ENCODE data around the gene PAM.

The PAM gene

DNA sequence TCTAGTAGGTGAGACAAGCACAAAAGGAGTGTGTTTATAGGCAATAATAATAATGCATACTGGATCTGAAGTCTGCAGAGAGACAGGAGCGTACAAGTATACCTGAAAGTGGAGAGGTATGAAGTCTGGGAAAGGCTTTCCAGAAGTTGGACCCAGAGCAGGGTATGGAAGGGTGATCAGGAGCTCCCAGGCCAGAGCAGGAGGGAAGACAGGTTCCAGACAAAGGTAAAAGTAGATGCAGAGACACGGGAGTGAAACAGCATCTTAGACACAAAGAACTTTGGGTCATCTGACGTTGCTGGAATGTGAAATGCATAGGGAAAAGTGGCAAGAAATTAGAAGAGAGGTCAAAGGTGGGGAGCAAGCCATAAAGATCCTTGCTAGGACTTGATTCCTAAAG lies 175.1 kb downstream of the PAM start:
- no peak for DNase-seq (ENCODE audit: low read depth in 1 of 2, low spot score in 1 of 2)

DNA sequence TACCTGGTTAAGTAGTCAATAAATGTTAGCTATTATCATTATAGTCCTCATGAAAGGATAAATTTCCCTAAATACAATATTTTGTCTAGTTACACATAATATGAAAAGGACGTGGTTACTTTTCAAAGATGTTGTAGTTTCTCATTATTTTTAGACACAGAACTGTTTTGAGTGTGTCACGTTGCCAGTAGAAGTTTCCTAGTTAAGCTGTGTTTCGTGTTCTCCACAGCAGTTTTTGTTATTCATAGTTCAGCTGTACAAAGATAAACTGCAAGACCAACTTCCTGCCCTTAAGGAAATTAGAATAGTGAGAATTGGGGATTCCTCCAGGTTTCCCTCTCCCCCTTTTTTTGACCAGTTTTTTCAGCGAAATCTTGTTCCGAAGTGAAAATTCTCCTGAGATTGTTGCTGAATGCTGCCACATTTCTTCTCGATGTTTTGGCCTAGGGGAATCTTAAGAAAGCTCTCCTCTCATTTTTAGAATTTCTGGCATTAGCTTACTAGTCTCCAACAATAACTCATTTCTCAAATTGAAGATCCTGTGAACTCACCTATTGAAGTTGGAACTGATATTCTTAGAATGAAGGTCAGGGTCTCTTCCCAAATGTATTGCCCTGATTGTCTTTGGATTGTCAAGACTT lies 176.1 kb downstream of the PAM start:
- DNase-seq (ENCODE audit: low read depth in 1 of 2, low spot score in 1 of 2), result no peak

DNA sequence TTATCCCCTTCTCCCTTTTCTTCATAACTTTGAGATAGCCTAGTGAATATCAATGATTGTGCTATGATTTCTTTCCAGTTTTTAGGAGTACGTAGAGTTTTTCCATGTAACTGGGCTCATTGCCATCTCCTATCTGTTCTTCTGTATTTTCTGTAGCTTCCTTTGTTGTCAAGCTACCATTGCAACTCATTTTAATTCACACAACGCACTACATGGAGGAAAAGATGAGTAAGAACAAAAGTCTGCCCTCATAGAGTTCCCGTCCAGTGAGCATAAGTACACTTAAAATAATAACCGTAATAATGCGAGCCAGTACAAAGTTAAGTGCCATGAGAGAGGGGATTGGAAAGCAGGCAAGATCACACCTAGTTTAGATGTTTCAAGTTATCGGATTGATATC lies 177.7 kb downstream of the PAM start:
- no peak for DNase-seq (ENCODE audit: low read depth in 1 of 2, low spot score in 1 of 2)

DNA sequence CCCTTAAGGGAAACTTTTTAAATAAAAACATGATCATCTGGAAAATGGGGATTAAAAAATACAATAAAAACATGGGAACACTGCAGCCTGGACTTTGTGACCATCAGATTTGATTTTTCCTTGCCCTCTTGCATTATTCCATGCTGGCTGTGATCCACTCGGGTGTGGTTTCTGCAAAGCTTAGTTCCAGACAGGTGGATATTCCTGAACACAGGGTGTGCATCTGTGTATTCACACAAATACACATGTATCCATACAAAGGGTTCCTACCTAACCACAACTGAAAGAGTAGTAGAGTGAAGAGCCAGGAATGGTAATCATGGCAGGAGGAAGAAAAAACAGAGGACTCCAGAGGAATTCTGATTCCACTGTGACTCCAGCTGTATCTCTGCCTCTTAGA lies 178.2 kb downstream of the PAM start:
- no peak for DNase-seq (ENCODE audit: low read depth in 1 of 2, low spot score in 1 of 2)

DNA sequence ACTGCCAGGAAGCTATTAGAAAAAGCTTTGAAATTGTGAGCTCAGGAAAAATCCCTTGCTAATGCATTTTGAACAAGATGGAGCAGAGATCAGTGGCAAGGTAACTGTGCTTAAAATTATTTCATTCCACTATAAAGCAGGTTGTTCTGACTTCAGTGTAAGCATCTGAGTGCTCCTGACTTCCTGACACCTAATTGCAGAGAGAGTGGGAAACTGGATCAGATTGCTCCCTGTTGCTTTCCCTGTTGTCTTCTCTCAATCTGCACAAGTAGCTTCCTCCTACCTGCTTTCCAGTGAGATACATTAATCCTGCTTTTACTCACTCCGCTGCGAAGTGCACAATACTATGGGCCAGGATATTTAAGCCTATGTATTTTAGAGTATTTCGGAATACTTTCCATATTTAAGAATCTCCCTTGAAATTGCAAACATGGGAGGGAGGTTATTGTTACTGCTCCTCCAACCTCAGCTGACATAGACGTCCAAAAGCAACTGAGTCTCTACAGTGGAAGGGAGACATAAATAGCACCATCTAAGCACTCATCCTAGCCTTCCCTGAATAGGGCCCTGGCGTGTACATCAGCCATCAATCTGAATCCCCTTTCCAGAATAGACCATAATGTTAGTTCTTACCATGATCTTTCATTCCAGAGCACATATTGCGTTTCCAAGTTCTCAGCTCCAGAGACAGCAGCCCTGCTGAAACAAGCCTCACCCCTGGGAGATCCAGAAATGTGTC lies 178.8 kb downstream of the PAM start:
- no peak for DNase-seq (ENCODE audit: low read depth in 1 of 2, low spot score in 1 of 2)

DNA sequence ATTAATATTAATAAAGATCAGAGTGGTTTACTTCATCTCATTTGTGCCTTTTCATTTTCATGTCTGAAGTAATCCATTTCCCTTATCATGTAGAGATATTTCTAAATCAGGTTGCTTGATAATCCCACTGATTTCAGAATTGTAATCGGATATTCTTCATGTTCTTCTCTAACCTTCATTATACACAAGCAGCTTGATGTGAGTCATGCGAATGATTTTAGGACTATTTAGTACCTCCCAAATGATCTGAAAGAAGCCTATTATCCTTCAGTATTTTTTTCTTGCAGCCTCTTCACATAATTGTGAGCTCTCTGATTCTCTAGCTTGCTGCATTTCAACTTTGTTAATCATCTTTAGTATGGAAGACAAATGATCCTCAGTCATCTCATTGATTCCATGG lies 182.8 kb downstream of the PAM start:
- no peak for DNase-seq (ENCODE audit: low read depth in 1 of 2, low spot score in 1 of 2)

DNA sequence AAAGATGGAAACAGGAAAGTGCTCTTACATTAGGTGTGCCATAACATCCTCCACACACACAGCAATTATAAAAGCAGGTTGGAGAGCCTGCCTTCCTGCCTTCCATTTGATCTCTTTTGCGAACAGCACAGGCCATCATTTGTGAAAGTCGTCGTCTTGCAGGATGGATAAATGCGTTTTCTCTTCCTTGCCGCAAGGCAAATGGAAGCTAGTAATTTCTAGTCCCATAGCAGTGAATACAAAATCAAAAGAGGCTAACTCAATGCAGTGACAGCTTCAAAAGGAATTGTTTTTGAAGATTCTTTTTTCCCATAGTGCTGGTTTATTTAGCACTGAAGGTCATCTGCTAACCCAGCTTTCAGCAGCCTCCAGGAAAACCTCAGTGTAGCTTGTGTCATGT lies 186.0 kb downstream of the PAM start:
- DNase-seq (ENCODE audit: low read depth in 1 of 2, low spot score in 1 of 2), result no peak

DNA sequence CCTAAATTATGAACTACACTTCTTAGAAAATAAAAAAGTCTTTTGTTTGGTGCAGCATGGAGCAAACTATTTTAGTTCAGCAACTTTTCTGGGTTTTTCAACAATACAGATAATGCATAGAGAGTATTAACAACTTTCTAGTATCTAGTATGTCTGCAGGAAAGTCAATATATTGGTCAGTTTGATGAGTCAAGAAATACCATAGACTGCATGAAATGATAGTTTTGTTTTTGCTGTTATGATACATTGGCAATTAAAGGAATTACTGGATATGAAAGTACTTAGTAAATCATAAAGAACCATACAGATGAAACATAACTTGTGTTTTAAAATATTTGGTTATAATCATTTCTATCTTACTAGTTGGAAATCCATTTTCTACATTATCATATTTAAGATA lies 191.3 kb downstream of the PAM start:
- no peak for DNase-seq (ENCODE audit: low read depth in 1 of 2, low spot score in 1 of 2)

DNA sequence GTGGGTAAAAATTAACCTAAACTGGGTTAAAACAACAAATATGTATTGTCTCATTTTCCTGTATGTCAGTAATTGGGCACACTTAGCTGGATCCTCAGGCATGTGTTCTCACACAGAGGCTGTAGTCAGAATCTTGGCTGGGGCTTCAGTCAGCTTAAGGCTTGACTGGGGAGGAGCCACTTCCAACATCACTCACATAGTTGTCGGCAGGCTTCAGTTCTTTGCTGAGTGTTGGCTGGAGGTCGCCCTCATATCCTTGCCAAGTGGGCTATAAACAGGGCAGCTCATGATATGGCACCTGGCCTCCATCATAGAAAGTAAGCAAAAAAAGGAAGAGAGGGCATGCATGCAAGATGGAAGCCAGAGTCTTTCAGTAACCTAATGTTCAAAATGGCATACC lies 191.9 kb downstream of the PAM start:
- no peak for DNase-seq (ENCODE audit: low read depth in 1 of 2, low spot score in 1 of 2)

DNA sequence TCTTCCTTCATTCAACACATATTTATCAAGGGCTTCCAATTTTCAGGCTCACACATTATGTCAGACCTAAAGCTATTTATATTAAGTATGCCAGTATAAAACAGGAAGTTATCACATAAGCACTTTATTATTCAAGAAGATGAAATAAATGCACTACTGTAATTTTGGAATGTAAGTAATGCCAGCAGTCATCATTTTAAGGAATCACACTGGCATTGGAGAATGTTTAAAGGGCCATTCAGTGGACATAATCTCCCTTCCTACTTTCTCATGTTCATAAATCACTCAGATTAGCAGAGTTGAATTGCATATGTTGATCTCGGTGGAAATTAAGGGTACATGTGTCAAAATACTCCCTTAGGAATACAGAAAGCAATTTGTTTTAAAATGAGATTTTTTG lies 200.4 kb downstream of the PAM start:
- no peak for DNase-seq (ENCODE audit: low read depth in 1 of 2, low spot score in 1 of 2)

DNA sequence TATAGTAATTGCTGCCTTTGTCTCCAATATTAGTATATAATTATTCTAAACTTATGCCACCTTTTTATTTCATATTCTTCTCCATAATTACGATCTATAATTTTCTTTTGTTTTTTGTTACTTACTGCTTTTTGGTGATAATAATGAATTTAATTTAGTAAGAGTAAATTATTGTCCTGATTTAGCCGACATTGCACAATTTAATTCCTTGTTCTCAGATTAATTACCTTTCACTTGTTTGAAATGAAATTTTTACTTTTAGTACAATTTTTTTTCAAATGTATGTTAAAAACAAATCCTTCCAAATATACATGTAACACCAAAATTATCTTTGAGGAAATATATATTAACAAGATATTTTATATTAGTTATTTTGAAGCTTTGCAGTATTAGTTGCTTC lies 201.5 kb downstream of the PAM start:
- DNase-seq (ENCODE audit: low read depth in 1 of 2, low spot score in 1 of 2), result no peak

DNA sequence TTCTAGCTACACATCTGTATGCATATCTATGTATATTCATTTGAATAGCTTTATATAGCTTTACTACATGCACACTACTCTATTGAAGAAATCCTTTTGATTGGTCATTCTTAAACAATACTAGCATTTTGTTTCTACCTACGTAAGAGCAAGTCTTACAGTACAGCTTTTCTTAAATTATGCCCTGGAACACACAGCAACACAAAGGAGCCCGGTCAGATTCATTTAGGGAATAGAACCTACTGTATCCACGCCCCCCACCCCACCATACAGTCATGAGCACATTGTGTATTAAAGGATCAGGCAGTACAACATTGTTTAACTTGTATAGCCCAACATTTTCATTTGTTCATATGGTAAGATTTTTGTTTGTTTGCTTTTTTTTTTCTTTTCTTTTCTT lies 202.0 kb downstream of the PAM start:
- DNase-seq (ENCODE audit: low read depth in 1 of 2, low spot score in 1 of 2), result no peak

DNA sequence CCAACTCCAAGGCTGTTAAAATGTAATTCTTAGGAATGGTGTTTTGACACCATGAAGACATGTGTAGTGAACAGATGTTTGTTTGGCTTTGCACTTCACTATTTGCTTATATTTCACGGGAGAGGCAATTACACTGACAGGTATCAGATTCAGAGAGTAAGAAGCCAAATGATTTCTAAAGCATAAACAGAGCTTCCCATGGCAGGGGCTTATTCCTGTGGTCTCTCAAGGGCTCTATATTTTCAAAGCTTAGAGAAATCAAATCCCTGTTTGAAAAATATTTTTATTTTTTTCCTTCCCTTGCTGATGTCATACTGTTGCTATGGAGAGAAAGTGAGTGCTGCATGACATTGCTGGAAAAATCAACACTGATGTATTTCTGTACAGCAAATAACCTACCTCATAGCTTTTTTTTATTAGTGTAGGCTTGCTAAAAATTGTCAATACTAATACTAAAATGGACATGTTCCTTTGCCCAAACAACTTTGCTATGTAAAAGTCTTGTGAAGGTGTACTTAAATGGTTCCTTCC lies 203.4 kb downstream of the PAM start:
- no peak for DNase-seq (ENCODE audit: low read depth in 1 of 2, low spot score in 1 of 2)

DNA sequence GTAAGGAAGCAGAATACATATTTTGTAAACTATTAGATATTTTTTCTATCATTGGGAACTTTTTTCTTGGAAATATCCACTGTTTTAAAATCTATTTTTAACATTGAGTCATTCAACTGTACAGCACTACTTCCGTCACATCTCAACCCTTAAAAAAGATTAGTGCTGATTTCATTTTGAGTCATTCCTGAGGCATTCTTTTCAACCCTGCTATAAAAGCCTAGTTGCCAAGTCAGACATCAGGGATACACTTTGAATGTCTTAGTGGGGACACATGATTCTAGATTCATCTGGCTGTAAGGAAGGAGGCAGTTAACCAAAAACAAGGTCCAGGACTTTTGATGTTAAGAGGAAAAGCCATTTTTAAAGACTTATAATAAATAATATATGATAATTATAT lies 203.9 kb downstream of the PAM start:
- no peak for DNase-seq (ENCODE audit: low read depth in 1 of 2, low spot score in 1 of 2)

DNA sequence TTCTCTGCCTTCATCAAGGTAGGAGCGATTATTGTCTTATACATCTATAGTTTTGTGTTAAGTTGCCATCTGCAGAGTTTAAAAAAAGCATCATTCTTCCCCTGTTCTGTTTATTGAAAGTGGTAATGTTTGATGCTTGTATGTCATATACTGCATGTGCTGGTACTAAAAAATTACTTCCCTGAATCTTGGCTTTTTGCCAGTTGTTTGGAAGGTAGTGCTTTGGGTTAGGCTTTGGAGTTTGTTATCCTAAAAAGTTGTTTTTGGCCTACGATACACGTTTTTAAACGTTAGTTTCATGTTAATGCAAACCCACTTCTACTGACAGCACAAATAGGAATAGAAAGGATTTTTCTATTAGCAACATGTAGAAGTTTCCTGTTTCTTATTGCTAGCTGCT lies 206.6 kb downstream of the PAM start:
- DNase-seq (ENCODE audit: low read depth in 1 of 2, low spot score in 1 of 2), result no peak

DNA sequence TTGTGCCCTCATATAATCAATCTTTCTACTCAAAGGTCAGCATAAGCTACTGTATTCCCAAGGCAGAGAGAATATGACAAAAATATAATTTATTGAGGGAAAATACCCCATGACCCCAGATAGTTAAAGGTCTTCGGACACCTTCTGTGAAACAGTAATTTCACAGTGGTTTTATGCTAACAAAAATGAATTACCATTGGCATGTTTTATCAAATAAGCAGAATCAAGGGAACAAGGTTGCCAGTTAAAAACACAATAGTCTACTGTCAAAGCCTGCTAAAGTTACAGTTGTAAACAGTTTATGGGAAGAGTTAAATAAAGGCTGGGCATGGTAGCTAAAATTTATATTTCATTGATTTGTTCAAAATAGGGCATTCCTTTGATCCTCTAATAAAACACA lies 210.5 kb downstream of the PAM start:
- DNase-seq (ENCODE audit: low read depth in 1 of 2, low spot score in 1 of 2), result no peak

DNA sequence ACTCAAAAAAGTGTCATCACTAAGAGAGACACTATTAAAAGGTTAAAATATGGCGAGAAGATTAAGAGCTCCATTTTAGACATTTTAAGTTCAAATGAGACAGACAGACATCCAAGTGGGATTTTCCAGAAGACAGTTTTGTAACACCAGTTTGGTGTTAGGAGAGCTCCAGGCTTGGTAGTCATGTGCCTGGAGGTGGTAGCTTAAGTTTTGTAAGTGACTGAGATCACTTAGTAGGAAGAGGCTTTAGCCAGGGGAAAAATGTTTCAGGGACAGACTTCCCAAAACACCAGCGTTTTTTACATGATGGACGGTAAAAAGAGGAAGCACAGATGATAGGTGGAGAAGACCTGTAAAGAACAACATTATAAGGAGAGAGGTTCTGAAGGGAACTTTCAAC lies 214.5 kb downstream of the PAM start:
- DNase-seq (ENCODE audit: low read depth in 1 of 2, low spot score in 1 of 2), result no peak

DNA sequence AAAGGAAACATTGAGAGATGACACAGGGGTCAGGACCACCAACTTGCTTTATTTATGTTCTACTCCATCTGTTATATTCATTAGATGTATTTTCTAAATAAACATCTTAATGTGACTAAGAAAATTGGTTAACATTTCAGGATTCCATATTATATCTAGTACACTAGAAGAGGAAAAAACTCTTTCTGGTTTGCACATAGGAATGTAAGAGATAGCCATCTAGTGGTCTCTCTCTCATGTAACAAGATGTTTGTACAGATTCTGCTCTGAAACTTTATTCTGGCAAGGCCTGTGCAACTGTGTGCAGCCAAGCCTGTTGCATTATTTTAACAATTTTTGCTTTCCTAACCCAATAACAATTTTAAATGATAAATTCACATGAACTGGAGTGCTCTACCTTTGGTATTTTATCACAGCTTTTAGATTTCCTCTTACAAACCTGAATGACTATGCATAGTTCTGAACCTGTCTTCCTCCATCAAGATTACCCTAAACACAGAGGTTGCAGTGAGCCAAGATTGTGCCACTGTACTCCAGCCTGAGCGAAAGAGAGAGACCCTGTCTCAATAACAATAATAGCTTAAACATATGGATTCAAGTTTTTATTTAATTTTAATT lies 216.7 kb downstream of the PAM start:
- DNase-seq (ENCODE audit: low read depth in 1 of 2, low spot score in 1 of 2), result no peak

DNA sequence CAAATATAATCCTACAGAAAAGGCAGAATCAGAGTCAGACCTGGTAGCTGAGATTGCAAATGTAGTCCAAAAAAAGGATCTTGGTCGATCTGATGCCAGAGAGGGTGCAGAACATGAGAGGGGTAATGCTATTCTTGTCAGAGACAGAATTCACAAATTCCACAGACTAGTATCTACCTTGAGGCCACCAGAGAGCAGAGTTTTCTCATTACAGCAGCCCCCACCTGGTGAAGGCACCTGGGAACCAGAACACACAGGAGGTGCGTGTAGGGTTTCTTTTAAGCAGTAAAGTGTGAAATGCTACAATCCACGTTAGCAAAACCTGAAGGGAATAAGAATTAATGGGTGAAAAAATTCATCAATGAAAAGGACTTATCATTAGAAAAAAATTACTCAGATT lies 219.1 kb downstream of the PAM start:
- no peak for DNase-seq (ENCODE audit: low read depth in 1 of 2, low spot score in 1 of 2)

DNA sequence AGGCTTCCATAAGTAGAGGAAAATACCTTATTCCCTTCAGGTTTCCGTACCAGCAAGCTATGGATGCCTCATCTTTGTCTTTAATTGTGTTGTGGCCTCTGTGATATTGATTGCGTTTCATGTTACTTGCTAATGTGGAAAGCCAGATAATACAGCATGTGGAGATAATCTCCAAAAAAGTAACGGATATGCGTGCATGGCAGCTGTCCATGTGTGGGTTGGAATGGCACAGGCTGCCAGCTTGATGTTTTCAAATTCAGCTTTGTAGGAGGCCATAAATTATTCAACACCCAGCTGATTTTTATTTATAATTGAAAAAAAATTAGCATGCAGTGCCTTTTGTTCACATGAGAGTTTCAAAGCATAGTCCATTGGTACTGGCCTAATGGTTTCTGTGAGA lies 219.9 kb downstream of the PAM start:
- DNase-seq (ENCODE audit: low read depth in 1 of 2, low spot score in 1 of 2), result no peak

DNA sequence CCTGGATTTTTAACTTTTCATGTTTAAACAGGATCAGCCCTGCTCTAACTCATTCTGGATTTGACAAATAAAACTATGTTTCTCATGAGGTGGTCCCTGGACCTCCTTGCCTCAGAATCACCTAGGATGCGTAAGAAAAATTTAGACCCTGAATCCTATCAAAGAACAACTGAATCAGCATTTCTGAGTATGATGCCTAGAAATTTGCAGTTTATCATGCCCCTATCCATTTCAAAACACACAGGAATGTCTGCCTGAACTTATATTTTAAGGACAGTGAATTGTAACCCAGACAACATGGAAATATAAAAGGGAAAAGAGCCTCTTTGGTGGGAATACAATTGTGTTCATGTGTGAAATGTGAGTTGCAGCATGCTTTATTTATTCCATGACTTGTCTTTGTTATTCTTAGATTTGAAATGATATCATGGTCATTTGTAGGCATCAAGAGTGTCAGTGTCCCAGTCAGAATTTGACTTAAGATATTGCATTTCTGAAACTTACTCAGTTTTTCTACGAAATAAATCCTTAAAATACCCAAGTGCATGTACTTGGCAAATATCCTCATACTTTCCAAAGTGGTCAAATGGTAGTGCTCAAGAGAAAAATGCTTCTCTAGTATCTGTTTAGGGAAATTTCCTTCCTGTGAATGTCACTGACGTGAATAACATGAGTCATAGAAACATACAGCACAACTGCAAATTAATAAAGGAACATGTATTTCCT lies 220.5 kb downstream of the PAM start:
- DNase-seq (ENCODE audit: low read depth in 1 of 2, low spot score in 1 of 2), result no peak

Data from activated T-helper 1 cell treated with anti-CD3 and anti-CD28 coated beads, Interleukin-2, amount 50 U/mL, for 16 hours (primary cell).